Activated T-cell treated with anti-CD3 and anti-CD28 coated beads, Interleukin-2, amount 50 U/mL, for 4 hours (primary cell): ENCODE results near the gene LRRC8E. TPM values are rescaled to one million over a fixed set of nuclear protein-coding genes. Genes with fewer than 3 reads are reported as not detected.

Source experiments
- ATAC-seq, 2 donors: fragments of 200-7000 bp; cut with Tn5 transposase; one replicate each; pipeline ENCODE4 v1.10.0; 2021
- DNase-seq: peaks from one replicate; pipeline ENCODE4 v3.0.0-alpha.2; 2020
- H3K27me3 Mint-ChIP-seq: one replicate; pipeline ENCODE4 v1.8.0; 2021; ENCODE audit warnings: low read depth, mixed read lengths
- H3K36me3 Mint-ChIP-seq: one replicate; pipeline ENCODE4 v1.8.0; 2022; ENCODE audit warnings: mixed read lengths; ENCODE audit not compliant: insufficient read depth
- H3K4me1 Mint-ChIP-seq: one replicate; pipeline ENCODE4 v1.8.0; 2021; ENCODE audit warnings: low read depth, mixed read lengths
- H3K4me3 Mint-ChIP-seq: one replicate; pipeline ENCODE4 v1.8.0; 2021; ENCODE audit warnings: mild to moderate bottlenecking, moderate library complexity, mixed read lengths
- H3K9me3 Mint-ChIP-seq: one replicate; pipeline ENCODE4 v1.8.0; 2021; ENCODE audit warnings: mixed read lengths
- total RNA-seq, 3 donors: library from RNA; stranded (reverse); gene quantifications; one replicate each; pipeline ENCODE4 v1.2.1, GENCODE V29; 2021

The LRRC8E gene
- total RNA-seq, 3 donors from 2014 or later, result 0.05 TPM; not detected in 2

DNA sequence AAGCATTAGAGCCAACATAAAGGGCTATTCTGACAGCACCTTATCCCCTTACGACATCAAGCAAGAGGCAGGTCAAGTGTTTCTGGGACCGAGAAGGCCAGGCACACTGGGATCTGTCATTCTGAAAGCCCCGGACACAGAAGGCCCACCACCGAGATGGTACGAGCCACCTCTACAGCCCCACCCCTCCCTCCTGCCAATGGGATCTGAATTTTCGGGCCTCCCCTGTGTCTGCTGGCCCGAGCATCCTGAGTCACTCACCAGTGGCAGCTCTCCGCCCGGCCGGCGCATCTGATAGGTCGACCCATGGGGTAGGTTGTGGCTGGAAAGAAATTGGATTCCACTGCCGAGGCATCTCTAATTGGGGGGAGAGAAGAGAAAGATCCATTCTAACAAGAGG, 52.5 kb downstream of the LRRC8E start:
- no peaks in the 10 kb centered on the region for H3K27me3 Mint-ChIP-seq
- peak overlapping the region; percentile 38 for H3K4me3 Mint-ChIP-seq
- H3K4me1 Mint-ChIP-seq, result peaks cover 35% of the 10 kb centered on the region
- ATAC-seq (no peak), DNase-seq (no peak)
- H3K36me3 Mint-ChIP-seq, result peaks cover 15% of the 10 kb centered on the region
- no peaks in the 10 kb centered on the region for H3K9me3 Mint-ChIP-seq

DNA sequence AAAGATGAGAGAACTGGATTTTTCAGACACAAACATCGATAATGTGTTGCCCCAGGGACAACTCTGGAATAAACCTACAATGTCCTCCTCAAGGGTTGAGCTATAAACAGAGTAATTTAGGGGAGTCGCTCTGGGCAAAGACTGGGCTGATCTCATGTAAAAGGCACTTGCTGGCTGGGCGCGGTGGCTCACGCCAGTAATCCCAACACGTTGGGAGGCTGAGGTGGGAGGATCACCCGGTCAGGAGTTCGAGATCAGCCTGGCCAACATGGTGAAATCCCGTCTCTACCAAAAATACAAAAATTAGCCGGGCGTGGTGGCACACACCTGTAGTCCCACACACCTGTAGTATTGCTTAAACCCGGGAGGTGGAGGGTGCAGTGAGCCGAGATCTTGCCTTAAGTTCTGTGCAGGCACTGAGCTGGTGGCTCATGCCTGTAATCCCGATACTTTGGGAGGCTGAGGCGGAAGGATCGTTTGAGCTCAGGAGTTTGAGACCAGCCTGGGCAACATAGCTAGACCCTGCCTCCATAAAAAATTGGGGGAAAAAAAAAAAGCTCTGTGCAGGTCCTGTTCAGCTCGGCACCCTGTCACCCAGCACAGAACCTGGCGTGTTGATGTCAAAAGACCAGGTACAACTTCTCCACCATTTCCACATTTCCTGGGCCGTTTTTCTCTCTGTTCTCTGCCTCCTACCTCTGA, 53.7 kb downstream of the LRRC8E start:
- Mint-ChIP-seq H3K36me3 (peaks cover 15% of the 10 kb centered on the region), H3K4me3 (peak overlapping the region; percentile 96), H3K9me3 (no peaks in the 10 kb centered on the region), H3K4me1 (peaks cover 35% of the 10 kb centered on the region), H3K27me3 (no peaks in the 10 kb centered on the region)
- ATAC-seq (no peak), DNase-seq (no peak)

DNA sequence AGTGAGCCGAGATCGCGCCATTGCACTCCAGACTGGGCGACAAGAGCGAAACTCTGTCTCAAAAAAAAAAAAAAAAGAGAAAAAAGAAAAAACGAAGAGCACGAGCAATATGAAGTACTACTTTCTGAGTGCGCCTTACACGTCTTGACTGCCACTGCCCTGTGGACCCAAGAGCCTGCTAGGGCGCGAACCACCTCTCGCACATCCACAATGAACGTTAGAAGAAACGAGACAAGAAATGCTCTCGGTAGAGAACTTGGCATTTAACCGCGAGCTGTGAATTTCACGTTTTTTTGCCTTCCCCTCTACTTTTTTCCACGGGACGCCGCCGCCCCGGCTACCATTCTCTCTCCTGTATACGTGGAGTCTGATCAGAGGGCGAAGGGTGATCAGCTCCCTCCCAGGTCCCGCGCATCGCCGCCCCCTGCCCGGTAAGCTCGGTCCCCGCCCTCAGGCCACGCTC, 54.7 kb downstream of the LRRC8E start:
- peak overlapping the region; percentile 96 for H3K4me3 Mint-ChIP-seq
- peak; percentile 32 for DNase-seq
- peaks cover 12% of the 10 kb centered on the region for H3K36me3 Mint-ChIP-seq

DNA sequence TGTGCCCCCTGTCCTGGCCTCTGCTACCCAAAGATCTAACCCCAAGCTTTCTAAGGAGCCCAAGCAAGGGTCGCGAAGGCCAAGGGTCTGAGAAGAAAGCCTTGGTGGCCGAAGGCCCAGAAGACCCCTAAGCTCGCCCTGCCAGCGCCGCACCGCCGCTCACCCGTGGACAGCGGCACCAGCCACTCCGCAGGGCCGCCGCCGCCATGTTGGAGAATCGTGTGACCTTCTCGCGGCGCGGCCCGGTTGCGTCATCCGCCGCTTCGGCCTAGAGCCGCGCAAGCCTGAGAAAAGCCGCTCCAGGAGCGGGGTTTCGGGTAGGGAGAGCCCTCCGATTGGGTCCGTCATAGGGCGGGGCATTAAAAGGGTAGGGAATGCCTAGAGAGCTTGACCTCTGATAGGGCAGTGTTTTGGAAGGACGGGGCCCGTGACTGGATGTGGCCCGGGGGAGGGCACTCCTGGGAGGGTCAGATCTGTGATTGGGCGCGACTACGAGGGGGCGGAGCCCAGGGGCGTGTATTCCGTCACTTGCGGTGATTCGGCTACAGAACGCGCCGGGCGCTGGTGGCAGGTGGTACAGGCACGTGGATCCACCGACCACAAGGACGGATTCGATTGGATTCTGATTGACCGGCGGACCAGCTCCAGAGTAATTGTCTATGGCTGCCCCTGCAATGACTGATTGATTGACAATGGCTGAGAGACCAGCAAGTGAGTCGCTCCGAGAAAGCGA, 55.3 kb downstream of the LRRC8E start, which contains the start of gene TIMM44:
Gene TIMM44, minus strand, starts transcription at position 223 of the 733 bp plus-strand sequence. Its CDS starts 15 bp downstream, at position 208.
- Mint-ChIP-seq H3K9me3 (no peaks in the 10 kb centered on the region), H3K4me3 (peak within 1 kb of the TSS; percentile 96), H3K27me3 (no peaks in the 10 kb centered on the region), H3K36me3 (peaks cover 12% of the 10 kb centered on the region), H3K4me1 (peaks cover 35% of the 10 kb centered on the region)
- peak; percentile 98 for ATAC-seq
- peak; percentile 98 for DNase-seq

More for the DNA sequence above, 54.7 kb downstream of the LRRC8E start:
- Mint-ChIP-seq H3K4me1 (peaks cover 35% of the 10 kb centered on the region), H3K27me3 (no peaks in the 10 kb centered on the region), H3K9me3 (no peaks in the 10 kb centered on the region)
- peak; percentile 20 to 21 for ATAC-seq

DNA sequence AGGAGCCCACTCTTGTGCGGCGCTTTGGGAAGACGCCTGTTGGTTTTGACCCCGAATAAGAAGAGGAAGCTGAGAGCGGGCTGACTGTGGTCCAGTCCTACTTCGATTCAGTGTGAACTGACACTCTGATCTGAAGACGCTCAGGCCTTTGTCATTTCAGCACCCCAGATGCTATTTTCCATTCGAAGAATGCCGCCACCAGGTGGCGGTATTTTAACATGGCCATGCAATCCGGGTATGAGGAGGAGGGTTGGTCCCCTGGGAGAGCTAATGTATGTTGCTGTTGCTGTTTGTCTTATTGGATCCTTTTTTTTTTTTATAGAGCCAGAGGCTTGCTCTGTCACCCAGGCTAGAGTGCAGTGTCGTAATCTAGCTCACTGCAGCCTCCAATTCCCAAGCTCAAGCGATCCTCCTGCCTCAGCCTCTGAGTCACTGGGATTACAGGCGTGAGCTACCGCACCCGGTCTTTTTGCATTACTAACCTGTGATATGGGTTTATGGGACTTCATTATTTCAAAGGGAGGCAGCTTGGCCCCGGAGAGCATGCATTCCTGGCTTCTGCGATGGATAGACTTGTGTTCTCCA, 56.0 kb downstream of the LRRC8E start:
- DNase-seq (peak; percentile 88), ATAC-seq (peak; percentile 52 to 53)
- Mint-ChIP-seq H3K9me3 (no peaks in the 10 kb centered on the region), H3K4me3 (peak overlapping the region; percentile 96), H3K36me3 (peaks cover 8% of the 10 kb centered on the region), H3K27me3 (no peaks in the 10 kb centered on the region), H3K4me1 (peaks cover 32% of the 10 kb centered on the region)

DNA sequence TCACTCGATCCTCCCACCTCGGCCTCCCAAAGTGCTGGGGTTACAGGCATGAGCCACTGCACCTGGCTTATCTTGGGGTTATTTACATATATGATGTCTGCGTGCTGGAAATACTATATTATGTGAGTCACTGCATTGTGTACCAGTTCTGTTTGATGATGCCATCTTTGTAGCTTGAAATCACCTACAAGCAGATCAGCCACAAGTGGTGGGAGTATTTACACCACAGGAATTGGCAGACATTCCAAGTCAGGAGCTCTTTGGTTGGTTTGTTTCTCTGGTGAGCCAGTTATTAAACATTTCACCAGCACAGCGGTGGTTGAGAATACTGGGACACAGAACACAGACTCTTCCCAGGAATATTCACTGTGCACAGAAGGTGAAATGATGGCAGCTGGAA, 59.6 kb downstream of the LRRC8E start:
- no peak for ATAC-seq
- no peaks in the 10 kb centered on the region for H3K9me3 Mint-ChIP-seq
- no peaks in the 10 kb centered on the region for H3K27me3 Mint-ChIP-seq
- DNase-seq, result no peak
- no peaks in the 10 kb centered on the region for H3K36me3 Mint-ChIP-seq
- no peak overlapping the region for H3K4me3 Mint-ChIP-seq
- peaks cover 13% of the 10 kb centered on the region for H3K4me1 Mint-ChIP-seq

Other genes starting within 250 kb of the LRRC8E start
- not detected for gene RETN, start 219.5 kb upstream of the LRRC8E start, total RNA-seq
- not detected for gene MCEMP1, start 211.4 kb upstream of the LRRC8E start, total RNA-seq
- 100 to 1,000 TPM in 1 of 3 donors, 10 to 100 TPM in 2; 81.3 to 112 (median 89.8) TPM for gene TRAPPC5, start 207.7 kb upstream of the LRRC8E start, total RNA-seq
- 10 to 100 TPM in 2 of 3 donors, 1 to 10 TPM in 1; 6.9 to 52.7 (median 20.5) TPM for gene FCER2, start 186.4 kb upstream of the LRRC8E start, total RNA-seq
- gene CLEC4G, start 156.4 kb upstream of the LRRC8E start, total RNA-seq, result not detected
- gene CD209, start 141.0 kb upstream of the LRRC8E start, total RNA-seq, result not detected
- not detected for gene CLEC4M, start 125.3 kb upstream of the LRRC8E start, total RNA-seq
- 1 to 10 TPM; 6.6 to 7.5 (median 7.1) TPM for gene EVI5L, start 58.3 kb upstream of the LRRC8E start, total RNA-seq
- gene PRR36, start 14.1 kb upstream of the LRRC8E start, total RNA-seq, result under 1 TPM in 2 of 3 donors, not detected in 1; 0.05 to 0.08 TPM
- 10 to 100 TPM; 40.4 to 44.0 (median 43.3) TPM for gene MAP2K7, start 15.4 kb downstream of the LRRC8E start, total RNA-seq
- 1 to 10 TPM in 2 of 3 donors, under 1 TPM in 1; 0.74 to 2.4 (median 1.4) TPM for gene TGFBR3L, start 26.3 kb downstream of the LRRC8E start, total RNA-seq
- gene SNAPC2, start 31.8 kb downstream of the LRRC8E start, total RNA-seq, result 10 to 100 TPM; 16.7 to 20.0 (median 18.8) TPM
- gene CTXN1, start 37.6 kb downstream of the LRRC8E start, total RNA-seq, result 1 to 10 TPM in 1 of 3 donors, under 1 TPM in 2; 0.71 to 1.4 (median 0.95) TPM
- gene TIMM44, start 55.2 kb downstream of the LRRC8E start, total RNA-seq, result 100 to 1,000 TPM; 180 to 193 (median 190) TPM
- gene ELAVL1, start 117.1 kb downstream of the LRRC8E start, total RNA-seq, result 100 to 1,000 TPM; 160 to 171 (median 161) TPM
- gene CCL25, start 164.2 kb downstream of the LRRC8E start, total RNA-seq, result not detected